ENCODE measurements around the gene STK39. TPM values are rescaled to one million over a fixed set of nuclear protein-coding genes. Genes with fewer than 3 reads are reported as not detected.

The STK39 gene
- total and polyA plus RNA-seq, 9 of the 15 experiments (the other 6 are each of a cell fraction or from before 2014, with no cell fraction given), result 0.19 to 0.76 (median 0.51) TPM

DNA sequence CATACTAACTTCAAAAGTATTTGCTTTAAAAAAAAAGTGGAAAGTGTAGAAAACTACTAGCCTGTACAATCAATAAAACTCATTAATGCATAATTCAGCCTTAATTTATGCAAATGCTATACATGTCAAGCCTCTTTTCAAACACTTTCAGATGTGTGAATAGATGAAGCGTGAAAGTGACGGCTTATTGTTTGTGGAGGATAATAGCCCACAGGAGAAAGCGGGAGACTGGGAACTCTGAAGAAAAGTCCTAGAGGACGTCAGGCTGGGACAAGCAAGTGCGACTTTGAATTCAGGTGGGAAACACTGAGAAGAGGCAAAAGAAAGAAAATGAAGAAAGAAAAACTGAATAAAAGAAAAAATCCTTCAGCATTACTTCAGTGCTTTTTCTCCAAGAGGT, 108.5 kb downstream of the STK39 start:
- Histone ChIP-seq H3K36me3 (ENCODE audit: control insufficient read depth, insufficient read depth, low read length) (no peaks in the 10 kb centered on the region), H3K27me3 (ENCODE audit: control insufficient read depth in 2 of 2, insufficient read depth in 2 of 2, low read length in 2 of 2) (peaks cover 0 to 6% of the 10 kb centered on the region in 2 experiments; a peak in 2 of 5 replicates), H3K9ac (ENCODE audit: insufficient read depth in 1 of 2, low read depth in 2 of 2, low read length in 2 of 2) (no peak overlapping the region), H4K20me1 (replicated peaks; ENCODE audit: control insufficient read depth, insufficient read depth, low read length) (no peaks in the 10 kb centered on the region), H3K9me3 (replicated peaks; ENCODE audit: control insufficient read depth, insufficient read depth, low read depth, low read length) (no peaks in the 10 kb centered on the region), H3K4me1 (replicated peaks in 1 of 2; ENCODE audit: control insufficient read depth in 2 of 2, insufficient read depth in 2 of 2, low read length in 2 of 2) (no peaks in the 10 kb centered on the region), H3K27ac (ENCODE audit: extremely low read depth, low read depth, low read length) (no peak overlapping the region), H3K4me3 (no peak overlapping the region), H2AFZ (ENCODE audit: low read depth, low read length) (no peak overlapping the region), H3K4me2 (ENCODE audit: insufficient read depth, low read length) (no peak overlapping the region), H3K79me2 (ENCODE audit: control insufficient read depth, insufficient read depth, low read length) (no peaks in the 10 kb centered on the region), H3K9me1 (ENCODE audit: control insufficient read depth, insufficient read depth, low read length) (no peaks in the 10 kb centered on the region)
- POLR2A ChIA-PET, result no interaction called here
- no TSS peak for BruUV-seq (replicated peaks)
- 0% methylated on average over 5 of the region's 5 CpGs for WGBS (ENCODE audit: insufficient coverage, low coverage, missing lambda C conversion rate)
- in situ Hi-C loops (cut with MboI) (no loop called here), intact Hi-C loops (cut with micrococcal nuclease) (loop anchor here (5.0 kb wide), 1 partner anchor 198 kb away; no protein-coding TSS in a partner anchor)
- ATAC-seq (no peak), FAIRE-seq (no peak), DNase-seq (ENCODE audit: extremely low read depth in 1 of 4, low spot score in 3 of 4) (no peak)
- TF ChIP-seq ZNF143 (CRISPR knock-in tag; IDR thresholded peaks at IDR 0.05) (no peak), WHSC1 (IDR thresholded peaks at IDR 0.05; ENCODE audit: low read length) (no peak), ZNF589 (CRISPR knock-in tag; IDR thresholded peaks at IDR 0.05; ENCODE audit: low read depth) (no peak), RFX1 (IDR thresholded peaks at IDR 0.05) (no peak), FOXO4 (CRISPR knock-in tag; IDR thresholded peaks at IDR 0.05) (no peak), MBD2 (IDR thresholded peaks at IDR 0.05; ENCODE audit: borderline replicate concordance, low read depth) (no peak), TCF15 (CRISPR knock-in tag; IDR thresholded peaks at IDR 0.05) (no peak), HMG20B (CRISPR knock-in tag; IDR thresholded peaks at IDR 0.05) (no peak), TFE3 (CRISPR knock-in tag; IDR thresholded peaks at IDR 0.05) (no peak), OTX1 (CRISPR knock-in tag; IDR thresholded peaks at IDR 0.05) (no peak), ZNF436 (CRISPR knock-in tag; IDR thresholded peaks at IDR 0.05) (no peak), ZFP30 (CRISPR knock-in tag; IDR thresholded peaks at IDR 0.05; ENCODE audit: borderline replicate concordance) (no peak), BCOR (IDR thresholded peaks at IDR 0.05) (no peak), PHB2 (IDR thresholded peaks at IDR 0.05; ENCODE audit: low read depth) (no peak)
- TF ChIP-seq, protein P1, sequence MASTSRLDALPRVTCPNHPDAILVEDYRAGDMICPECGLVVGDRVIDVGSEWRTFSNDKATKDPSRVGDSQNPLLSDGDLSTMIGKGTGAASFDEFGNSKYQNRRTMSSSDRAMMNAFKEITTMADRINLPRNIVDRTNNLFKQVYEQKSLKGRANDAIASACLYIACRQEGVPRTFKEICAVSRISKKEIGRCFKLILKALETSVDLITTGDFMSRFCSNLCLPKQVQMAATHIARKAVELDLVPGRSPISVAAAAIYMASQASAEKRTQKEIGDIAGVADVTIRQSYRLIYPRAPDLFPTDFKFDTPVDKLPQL (IDR thresholded peaks at IDR 0.05; ENCODE audit: extremely low read depth, insufficient read length), result no peak
- CTCF ChIA-PET (ENCODE audit: low intra/inter-chr PET ratio), result no interaction called here

All from K562 (cell line).